ENCODE results near the gene CPXM2. TPM values are rescaled to one million over a fixed set of nuclear protein-coding genes. Genes with fewer than 3 reads are reported as not detected.

The CPXM2 gene
- total and polyA plus RNA-seq, 10 of the 15 experiments (the other 5 are each of a cell fraction or from before 2014, with no cell fraction given): 0.08 to 1.1 (median 0.58) TPM

DNA sequence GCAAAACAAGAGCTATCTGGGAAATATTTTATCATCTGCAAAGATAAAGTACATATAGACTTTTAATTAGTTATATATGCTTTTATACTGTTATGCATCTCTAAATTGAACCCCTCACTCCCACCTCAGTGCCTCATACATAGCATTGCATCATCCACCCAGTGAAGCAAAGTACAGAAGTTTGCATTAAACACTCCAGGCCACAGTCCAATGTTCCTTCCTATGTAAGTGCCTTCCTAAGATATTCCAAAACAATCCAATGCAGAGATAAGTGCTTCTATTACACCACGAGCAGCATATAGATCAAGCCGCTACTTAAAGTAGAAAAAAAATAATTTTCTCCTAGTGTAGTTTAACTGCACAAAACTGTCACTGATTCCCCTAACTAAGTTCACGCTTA lies 3.4 kb downstream of the CPXM2 start:
- POLR2A ChIA-PET: no interaction called here
- BruUV-seq (replicated peaks): no TSS peak
- no peak overlapping the region for H3K9ac ChIP-seq (ENCODE audit: control insufficient read depth, insufficient read depth, low read length)
- SMC1A ChIA-PET (ENCODE audit: uncharacterized antibody, unreplicated experiment): interaction anchor here (1.2 to 1.5 kb wide), 2 partner anchors 16 to 49 kb away, joined by 3 read pairs; no protein-coding TSS in a partner anchor
- 31% methylated on average over 3 of the region's 3 CpGs for WGBS (ENCODE audit: insufficient coverage, insufficient replicate concordance, low lambda C conversion rate, missing lambda C conversion rate)
- no peaks in the 10 kb centered on the region for H3K4me1 ChIP-seq (ENCODE audit: control insufficient read depth, insufficient read depth, low read length)
- H3K4me3 ChIP-seq: no peak overlapping the region
- RAD21 ChIA-PET (ENCODE audit: unreplicated experiment): no interaction called here
- intact Hi-C loops (cut with micrococcal nuclease; ENCODE audit: unreplicated experiment): no loop called here
- FAIRE-seq (no peak), DNase-seq (ENCODE audit: low read depth, low spot score) (no peak), ATAC-seq (no peak)
- TF ChIP-seq RUNX3 (IDR thresholded peaks at IDR 0.05; ENCODE audit: low read length): no peak
- TF ChIP-seq RFX5 (IDR thresholded peaks at IDR 0.05; ENCODE audit: low read depth, low read length): no peak
- TF ChIP-seq IRF4 (IDR thresholded peaks at IDR 0.05; ENCODE audit: low read depth, low read length): no peak
- no peak for TF ChIP-seq NBN (IDR thresholded peaks at IDR 0.05)
- TF ChIP-seq, protein P1, sequence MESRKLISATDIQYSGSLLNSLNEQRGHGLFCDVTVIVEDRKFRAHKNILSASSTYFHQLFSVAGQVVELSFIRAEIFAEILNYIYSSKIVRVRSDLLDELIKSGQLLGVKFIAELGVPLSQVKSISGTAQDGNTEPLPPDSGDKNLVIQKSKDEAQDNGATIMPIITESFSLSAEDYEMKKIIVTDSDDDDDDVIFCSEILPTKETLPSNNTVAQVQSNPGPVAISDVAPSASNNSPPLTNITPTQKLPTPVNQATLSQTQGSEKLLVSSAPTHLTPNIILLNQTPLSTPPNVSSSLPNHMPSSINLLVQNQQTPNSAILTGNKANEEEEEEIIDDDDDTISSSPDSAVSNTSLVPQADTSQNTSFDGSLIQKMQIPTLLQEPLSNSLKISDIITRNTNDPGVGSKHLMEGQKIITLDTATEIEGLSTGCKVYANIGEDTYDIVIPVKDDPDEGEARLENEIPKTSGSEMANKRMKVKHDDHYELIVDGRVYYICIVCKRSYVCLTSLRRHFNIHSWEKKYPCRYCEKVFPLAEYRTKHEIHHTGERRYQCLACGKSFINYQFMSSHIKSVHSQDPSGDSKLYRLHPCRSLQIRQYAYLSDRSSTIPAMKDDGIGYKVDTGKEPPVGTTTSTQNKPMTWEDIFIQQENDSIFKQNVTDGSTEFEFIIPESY (IDR thresholded peaks at IDR 0.05): no peak
- no peak overlapping the region for H3K4me2 ChIP-seq (ENCODE audit: control insufficient read depth, insufficient read depth)
- peaks cover 0 to 4% of the 10 kb centered on the region in 2 experiments; a peak in 2 of 4 replicates for H3K27me3 ChIP-seq (replicated peaks in 1 of 2; ENCODE audit: control insufficient read depth in 2 of 2, insufficient read depth in 2 of 2, low read length in 1 of 2)
- CTCF ChIA-PET: no interaction called here
- H3K9me3 ChIP-seq (replicated peaks; ENCODE audit: control insufficient read depth, insufficient read depth, low read length): no peaks in the 10 kb centered on the region
- no peaks in the 10 kb centered on the region for H3K36me3 ChIP-seq (ENCODE audit: control insufficient read depth in 2 of 2, insufficient read depth in 2 of 2, low read length in 1 of 2)
- in situ Hi-C loops (cut with MboI): no loop called here
- no peaks in the 10 kb centered on the region for H3K79me2 ChIP-seq (ENCODE audit: control insufficient read depth, insufficient read depth, low read length)
- no peaks in the 10 kb centered on the region for H4K20me1 ChIP-seq (ENCODE audit: control insufficient read depth, insufficient read depth)
- H2AFZ ChIP-seq (ENCODE audit: control insufficient read depth, low read depth, low read length): no peak overlapping the region
- no peak overlapping the region for H3K27ac ChIP-seq (ENCODE audit: control insufficient read depth, insufficient read depth)

DNA sequence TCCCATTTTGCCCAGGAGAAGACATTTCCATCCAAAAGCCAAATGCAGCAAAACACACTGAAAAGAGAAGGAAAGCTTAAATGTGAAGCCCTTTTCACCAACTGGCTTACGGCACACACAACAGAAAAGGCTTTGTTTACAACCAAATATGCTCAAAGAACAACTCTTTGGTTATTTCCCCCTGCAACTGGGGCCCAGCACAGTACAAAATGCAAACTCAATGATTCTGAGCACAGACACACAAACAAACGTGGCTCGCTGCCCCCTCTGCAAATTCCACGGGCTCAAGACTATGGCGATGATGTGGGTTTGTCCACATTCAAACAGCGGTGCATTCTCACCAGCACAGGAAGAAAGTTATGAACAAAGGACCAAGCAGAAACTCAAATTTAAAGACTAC lies 5.3 kb downstream of the CPXM2 start:
- no peaks in the 10 kb centered on the region for H3K79me2 ChIP-seq (ENCODE audit: control insufficient read depth, insufficient read depth, low read length)
- H3K9me3 ChIP-seq (replicated peaks; ENCODE audit: control insufficient read depth, insufficient read depth, low read length): no peaks in the 10 kb centered on the region
- RAD21 ChIA-PET (ENCODE audit: unreplicated experiment): no interaction called here
- no peaks in the 10 kb centered on the region for H3K36me3 ChIP-seq (ENCODE audit: control insufficient read depth in 2 of 2, insufficient read depth in 2 of 2, low read length in 1 of 2)
- SMC1A ChIA-PET (ENCODE audit: uncharacterized antibody, unreplicated experiment): no interaction called here
- no peak overlapping the region for H3K9ac ChIP-seq (ENCODE audit: control insufficient read depth, insufficient read depth, low read length)
- FAIRE-seq (no peak), ATAC-seq (no peak), DNase-seq (ENCODE audit: low read depth, low spot score) (no peak)
- H3K27ac ChIP-seq (ENCODE audit: control insufficient read depth, insufficient read depth): no peak overlapping the region
- POLR2A ChIA-PET: no interaction called here
- H3K4me1 ChIP-seq (ENCODE audit: control insufficient read depth, insufficient read depth, low read length): no peaks in the 10 kb centered on the region
- no TSS peak for BruUV-seq (replicated peaks)
- CTCF ChIA-PET: interaction anchor here (1.2 to 1.6 kb wide), 3 partner anchors 10 to 18 kb away, joined by 4 to 6 read pairs (median 5); no protein-coding TSS in a partner anchor
- H3K27me3 ChIP-seq (replicated peaks in 1 of 2; ENCODE audit: control insufficient read depth in 2 of 2, insufficient read depth in 2 of 2, low read length in 1 of 2): peaks cover 0 to 4% of the 10 kb centered on the region in 2 experiments; a peak in 2 of 4 replicates
- in situ Hi-C loops (cut with MboI) (no loop called here), intact Hi-C loops (cut with micrococcal nuclease; ENCODE audit: unreplicated experiment) (no loop called here)
- TF ChIP-seq MTA3 (IDR thresholded peaks at IDR 0.05; ENCODE audit: borderline replicate concordance, low read length) (no peak), RCOR1 (conservative IDR thresholded peaks at IDR 0.05; ENCODE audit: low read depth, low read length) (no peak), ZNF622 (IDR thresholded peaks at IDR 0.05) (no peak), GABPA (IDR thresholded peaks at IDR 0.05; ENCODE audit: low read depth) (no peak)
- TF ChIP-seq, protein P2, sequence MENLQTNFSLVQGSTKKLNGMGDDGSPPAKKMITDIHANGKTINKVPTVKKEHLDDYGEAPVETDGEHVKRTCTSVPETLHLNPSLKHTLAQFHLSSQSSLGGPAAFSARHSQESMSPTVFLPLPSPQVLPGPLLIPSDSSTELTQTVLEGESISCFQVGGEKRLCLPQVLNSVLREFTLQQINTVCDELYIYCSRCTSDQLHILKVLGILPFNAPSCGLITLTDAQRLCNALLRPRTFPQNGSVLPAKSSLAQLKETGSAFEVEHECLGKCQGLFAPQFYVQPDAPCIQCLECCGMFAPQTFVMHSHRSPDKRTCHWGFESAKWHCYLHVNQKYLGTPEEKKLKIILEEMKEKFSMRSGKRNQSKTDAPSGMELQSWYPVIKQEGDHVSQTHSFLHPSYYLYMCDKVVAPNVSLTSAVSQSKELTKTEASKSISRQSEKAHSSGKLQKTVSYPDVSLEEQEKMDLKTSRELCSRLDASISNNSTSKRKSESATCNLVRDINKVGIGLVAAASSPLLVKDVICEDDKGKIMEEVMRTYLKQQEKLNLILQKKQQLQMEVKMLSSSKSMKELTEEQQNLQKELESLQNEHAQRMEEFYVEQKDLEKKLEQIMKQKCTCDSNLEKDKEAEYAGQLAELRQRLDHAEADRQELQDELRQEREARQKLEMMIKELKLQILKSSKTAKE (IDR thresholded peaks at IDR 0.05; ENCODE audit: low read depth, poor library complexity, severe bottlenecking): no peak
- TF ChIP-seq, protein P3, sequence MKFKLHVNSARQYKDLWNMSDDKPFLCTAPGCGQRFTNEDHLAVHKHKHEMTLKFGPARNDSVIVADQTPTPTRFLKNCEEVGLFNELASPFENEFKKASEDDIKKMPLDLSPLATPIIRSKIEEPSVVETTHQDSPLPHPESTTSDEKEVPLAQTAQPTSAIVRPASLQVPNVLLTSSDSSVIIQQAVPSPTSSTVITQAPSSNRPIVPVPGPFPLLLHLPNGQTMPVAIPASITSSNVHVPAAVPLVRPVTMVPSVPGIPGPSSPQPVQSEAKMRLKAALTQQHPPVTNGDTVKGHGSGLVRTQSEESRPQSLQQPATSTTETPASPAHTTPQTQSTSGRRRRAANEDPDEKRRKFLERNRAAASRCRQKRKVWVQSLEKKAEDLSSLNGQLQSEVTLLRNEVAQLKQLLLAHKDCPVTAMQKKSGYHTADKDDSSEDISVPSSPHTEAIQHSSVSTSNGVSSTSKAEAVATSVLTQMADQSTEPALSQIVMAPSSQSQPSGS (IDR thresholded peaks at IDR 0.05; ENCODE audit: low read length): no peak
- TF ChIP-seq, protein P4, sequence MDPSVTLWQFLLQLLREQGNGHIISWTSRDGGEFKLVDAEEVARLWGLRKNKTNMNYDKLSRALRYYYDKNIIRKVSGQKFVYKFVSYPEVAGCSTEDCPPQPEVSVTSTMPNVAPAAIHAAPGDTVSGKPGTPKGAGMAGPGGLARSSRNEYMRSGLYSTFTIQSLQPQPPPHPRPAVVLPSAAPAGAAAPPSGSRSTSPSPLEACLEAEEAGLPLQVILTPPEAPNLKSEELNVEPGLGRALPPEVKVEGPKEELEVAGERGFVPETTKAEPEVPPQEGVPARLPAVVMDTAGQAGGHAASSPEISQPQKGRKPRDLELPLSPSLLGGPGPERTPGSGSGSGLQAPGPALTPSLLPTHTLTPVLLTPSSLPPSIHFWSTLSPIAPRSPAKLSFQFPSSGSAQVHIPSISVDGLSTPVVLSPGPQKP (IDR thresholded peaks at IDR 0.05; ENCODE audit: low read depth, low read length): no peak
- H4K20me1 ChIP-seq (ENCODE audit: control insufficient read depth, insufficient read depth): no peaks in the 10 kb centered on the region
- no peak overlapping the region for H2AFZ ChIP-seq (ENCODE audit: control insufficient read depth, low read depth, low read length)
- no peak overlapping the region for H3K4me2 ChIP-seq (ENCODE audit: control insufficient read depth, insufficient read depth)
- 16% methylated on average over 6 of the region's 6 CpGs for WGBS (ENCODE audit: insufficient coverage, insufficient replicate concordance, low lambda C conversion rate, missing lambda C conversion rate)
- H3K4me3 ChIP-seq: no peak overlapping the region
